Measurements from ENCODE around the gene HYCC2. TPM values are rescaled to one million over a fixed set of nuclear protein-coding genes. Genes with fewer than 3 reads are reported as not detected.
A peak's percentile ranks its signal among the peaks of the same experiment; 100 is the strongest.

The HYCC2 gene
- total RNA-seq, 1 experiment from 2014 or later, result 40.0 TPM

DNA sequence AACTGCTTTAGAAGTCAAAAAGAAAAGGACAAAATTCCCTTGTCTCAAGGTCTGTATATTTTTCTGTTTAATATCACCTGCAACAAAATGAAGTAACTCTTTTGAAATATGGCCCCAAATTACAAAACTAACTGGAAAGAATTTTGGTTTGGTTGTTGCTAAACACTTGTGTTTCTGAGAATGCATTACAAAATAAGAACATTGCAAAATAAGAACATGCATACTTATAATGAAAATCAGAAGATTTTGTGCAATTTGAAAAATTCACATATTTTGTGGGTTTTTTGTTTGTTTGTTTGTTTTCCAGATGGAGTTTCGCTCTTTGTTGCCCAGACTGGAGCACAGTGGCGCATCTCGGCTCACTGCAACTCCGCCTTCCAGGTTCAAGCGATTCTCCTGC, 22.1 kb upstream of the HYCC2 start:
- H3K27ac ChIP-seq (ENCODE audit: low read length), result no peak overlapping the region
- H3K9me3 ChIP-seq (ENCODE audit: low read length), result no peaks in the 10 kb centered on the region
- no peaks in the 10 kb centered on the region for H3K79me2 ChIP-seq (ENCODE audit: low read length)
- no peak overlapping the region for H2AFZ ChIP-seq (ENCODE audit: low read length)
- H4K20me1 ChIP-seq (ENCODE audit: insufficient read depth, low read depth, low read length), result no peaks in the 10 kb centered on the region
- H3K4me3 ChIP-seq (ENCODE audit: low read length), result no peak overlapping the region
- H3K9me2 ChIP-seq (replicated peaks; ENCODE audit: insufficient read depth, low read length), result no peaks in the 10 kb centered on the region
- H3K4me2 ChIP-seq (ENCODE audit: low read depth, low read length, poor library complexity, severe bottlenecking), result no peak overlapping the region
- H3K4me1 ChIP-seq (ENCODE audit: low read length), result peaks cover 6% of the 10 kb centered on the region; the same call in 1 of the 2 replicates
- H3K9ac ChIP-seq (ENCODE audit: low read length), result no peak overlapping the region
- no peaks in the 10 kb centered on the region for H3K27me3 ChIP-seq (ENCODE audit: low read length)
- no peak for DNase-seq
- H3K36me3 ChIP-seq (ENCODE audit: insufficient read depth, low read length), result 0 out of 2 replicates have a peak, but pooled peaks cover 8% of the 10 kb centered on the region

DNA sequence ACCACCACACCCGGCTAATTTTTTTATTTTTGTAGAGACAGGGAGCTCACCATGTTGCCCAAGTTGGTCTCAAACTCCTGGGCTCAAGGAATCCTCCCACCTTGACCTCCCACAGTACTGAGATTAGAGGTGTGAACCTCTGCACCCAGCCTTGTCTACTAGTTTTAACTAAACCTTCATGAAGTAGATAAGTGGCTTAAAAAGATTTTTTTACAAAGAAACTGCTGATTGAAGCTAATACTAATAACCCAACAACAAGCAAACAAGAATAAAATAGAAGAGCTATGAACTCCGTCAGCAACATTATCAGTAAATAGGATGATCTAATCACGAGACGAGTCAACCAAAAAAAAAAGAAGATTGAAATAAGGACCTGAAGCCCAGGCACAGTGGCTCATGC, 19.1 kb upstream of the HYCC2 start:
- no peak for DNase-seq
- no peak overlapping the region for H3K4me3 ChIP-seq (ENCODE audit: low read length)
- no peak overlapping the region for H3K9ac ChIP-seq (ENCODE audit: low read length)
- peaks cover 3% of the 10 kb centered on the region; the same call in 1 of the 2 replicates for H3K4me1 ChIP-seq (ENCODE audit: low read length)
- no peaks in the 10 kb centered on the region for H3K9me2 ChIP-seq (replicated peaks; ENCODE audit: insufficient read depth, low read length)
- no peaks in the 10 kb centered on the region for H3K79me2 ChIP-seq (ENCODE audit: low read length)
- H3K27me3 ChIP-seq (ENCODE audit: low read length), result no peaks in the 10 kb centered on the region
- H3K27ac ChIP-seq (ENCODE audit: low read length), result no peak overlapping the region
- H4K20me1 ChIP-seq (ENCODE audit: insufficient read depth, low read depth, low read length), result no peaks in the 10 kb centered on the region
- H3K4me2 ChIP-seq (ENCODE audit: low read depth, low read length, poor library complexity, severe bottlenecking), result no peak overlapping the region
- no peak overlapping the region for H2AFZ ChIP-seq (ENCODE audit: low read length)
- H3K36me3 ChIP-seq (ENCODE audit: insufficient read depth, low read length), result 0 out of 2 replicates have a peak, but pooled peaks cover 10% of the 10 kb centered on the region
- H3K9me3 ChIP-seq (ENCODE audit: low read length), result no peaks in the 10 kb centered on the region

DNA sequence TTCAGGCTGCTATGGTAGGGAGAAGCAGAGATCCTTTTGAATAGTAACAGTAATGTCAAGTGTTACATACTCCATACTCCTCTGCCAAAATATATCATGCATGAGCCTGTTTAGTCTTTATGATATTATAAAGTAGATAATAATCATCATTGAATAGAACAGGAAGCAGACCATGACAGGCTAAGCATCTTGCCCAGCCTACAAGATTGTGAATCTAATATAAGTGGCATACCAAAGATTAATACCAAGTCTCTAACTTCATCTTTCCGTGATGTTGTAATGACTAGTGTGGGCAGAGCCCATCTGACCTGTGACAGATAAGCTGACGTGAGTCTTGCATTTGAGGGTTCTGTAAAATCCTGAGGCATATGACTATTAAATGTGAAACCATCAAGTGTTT, 13.4 kb upstream of the HYCC2 start:
- H3K27me3 ChIP-seq (ENCODE audit: low read length), result no peaks in the 10 kb centered on the region
- H4K20me1 ChIP-seq (ENCODE audit: insufficient read depth, low read depth, low read length), result no peaks in the 10 kb centered on the region
- H3K4me1 ChIP-seq (ENCODE audit: low read length), result no peaks in the 10 kb centered on the region; the same call in 1 of the 2 replicates

DNA sequence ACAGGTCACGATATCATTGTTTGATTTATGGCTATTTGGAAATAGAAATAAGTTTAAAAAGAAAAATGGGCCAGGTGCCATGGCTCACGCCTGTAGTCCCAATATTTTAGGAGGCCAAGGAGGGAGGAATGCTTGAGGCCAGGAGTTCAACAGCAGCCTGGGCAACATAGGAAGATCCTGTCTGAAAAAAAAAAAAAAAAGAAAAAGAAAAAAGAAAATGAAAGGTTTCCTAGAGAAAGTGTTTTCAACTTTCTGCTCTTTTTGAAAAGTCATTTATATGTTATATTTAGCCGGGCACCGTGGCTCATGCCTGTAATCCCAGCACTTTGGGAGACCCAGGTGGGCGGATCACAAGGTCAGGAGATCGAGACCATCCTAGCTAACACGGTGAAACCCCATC, 3.5 kb upstream of the HYCC2 start:
- H3K4me1 ChIP-seq (ENCODE audit: low read length), result peaks cover 53% of the 10 kb centered on the region
- no peak overlapping the region for H3K4me3 ChIP-seq (ENCODE audit: low read length)
- H3K27me3 ChIP-seq (ENCODE audit: low read length), result no peaks in the 10 kb centered on the region
- no peaks in the 10 kb centered on the region for H3K9me3 ChIP-seq (ENCODE audit: low read length)
- H3K4me2 ChIP-seq (ENCODE audit: low read depth, low read length, poor library complexity, severe bottlenecking), result peak overlapping the region; percentile 42
- peaks cover 9% of the 10 kb centered on the region for H3K36me3 ChIP-seq (ENCODE audit: insufficient read depth, low read length)
- peaks cover 73% of the 10 kb centered on the region for H3K79me2 ChIP-seq (ENCODE audit: low read length)
- no peak overlapping the region for H2AFZ ChIP-seq (ENCODE audit: low read length)
- no peak overlapping the region for H3K9ac ChIP-seq (ENCODE audit: low read length)
- no peaks in the 10 kb centered on the region for H3K9me2 ChIP-seq (replicated peaks; ENCODE audit: insufficient read depth, low read length)
- no peak for DNase-seq
- no peaks in the 10 kb centered on the region for H4K20me1 ChIP-seq (ENCODE audit: insufficient read depth, low read depth, low read length)
- H3K27ac ChIP-seq (ENCODE audit: low read length), result peak overlapping the region; percentile 60

More for the DNA sequence above, 13.4 kb upstream of the HYCC2 start:
- H3K9me3 ChIP-seq (ENCODE audit: low read length), result no peaks in the 10 kb centered on the region
- DNase-seq, result no peak
- peaks cover 16% of the 10 kb centered on the region; the same call in 1 of the 2 replicates for H3K79me2 ChIP-seq (ENCODE audit: low read length)
- H3K9me2 ChIP-seq (replicated peaks; ENCODE audit: insufficient read depth, low read length), result no peaks in the 10 kb centered on the region
- H3K9ac ChIP-seq (ENCODE audit: low read length), result no peak overlapping the region
- no peak overlapping the region for H3K4me2 ChIP-seq (ENCODE audit: low read depth, low read length, poor library complexity, severe bottlenecking)
- no peak overlapping the region for H2AFZ ChIP-seq (ENCODE audit: low read length)
- peaks cover 17% of the 10 kb centered on the region for H3K36me3 ChIP-seq (ENCODE audit: insufficient read depth, low read length)
- H3K4me3 ChIP-seq (ENCODE audit: low read length), result no peak overlapping the region
- 0 out of 2 replicates have a peak overlapping the region, but pooled peaks have one; percentile 13 for H3K27ac ChIP-seq (ENCODE audit: low read length)

DNA sequence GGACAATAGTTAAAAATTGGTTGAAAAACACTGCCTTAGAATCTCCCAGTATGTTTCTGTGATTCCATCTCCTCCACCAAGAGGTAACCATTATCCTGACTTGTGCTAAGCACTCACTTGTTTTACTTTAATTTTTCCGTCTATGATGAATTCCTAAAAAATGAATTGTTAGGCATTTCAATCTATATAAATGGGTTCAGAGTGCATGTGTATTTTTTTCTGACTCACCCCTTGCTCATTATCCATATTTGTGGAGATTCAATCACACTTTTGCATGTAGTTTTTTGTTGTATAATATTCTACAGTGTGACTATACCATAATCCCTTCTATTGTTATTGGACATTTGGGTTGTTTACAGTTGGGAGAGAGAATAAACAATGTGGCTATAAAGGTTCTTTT, 1.6 kb upstream of the HYCC2 start:
- no peaks in the 10 kb centered on the region for H3K9me3 ChIP-seq (ENCODE audit: low read length)
- H3K4me3 ChIP-seq (ENCODE audit: low read length), result peak overlapping the region; percentile 80
- H3K79me2 ChIP-seq (ENCODE audit: low read length), result peaks cover 84% of the 10 kb centered on the region
- H4K20me1 ChIP-seq (ENCODE audit: insufficient read depth, low read depth, low read length), result no peaks in the 10 kb centered on the region
- DNase-seq, result no peak
- peak overlapping the region; percentile 80 for H3K27ac ChIP-seq (ENCODE audit: low read length)
- H3K4me2 ChIP-seq (ENCODE audit: low read depth, low read length, poor library complexity, severe bottlenecking), result peak overlapping the region; percentile 85
- H3K9me2 ChIP-seq (replicated peaks; ENCODE audit: insufficient read depth, low read length), result no peaks in the 10 kb centered on the region
- H3K27me3 ChIP-seq (ENCODE audit: low read length), result no peaks in the 10 kb centered on the region
- no peak overlapping the region for H2AFZ ChIP-seq (ENCODE audit: low read length)
- peak overlapping the region; percentile 81 for H3K9ac ChIP-seq (ENCODE audit: low read length)
- peaks cover 71% of the 10 kb centered on the region for H3K4me1 ChIP-seq (ENCODE audit: low read length)
- H3K36me3 ChIP-seq (ENCODE audit: insufficient read depth, low read length), result no peaks in the 10 kb centered on the region

GRCh38 chr2:201072201-201072530, 695 bp upstream of the HYCC2 start:
- Histone ChIP-seq H3K36me3 (ENCODE audit: insufficient read depth, low read length) (no peaks in the 10 kb centered on the region; the same call in 1 of the 2 replicates), H3K4me1 (ENCODE audit: low read length) (peaks cover 74% of the 10 kb centered on the region), H3K4me3 (ENCODE audit: low read length) (peak overlapping the region; percentile 80), H3K4me2 (ENCODE audit: low read depth, low read length, poor library complexity, severe bottlenecking) (peak overlapping the region; percentile 85), H3K9me2 (replicated peaks; ENCODE audit: insufficient read depth, low read length) (no peaks in the 10 kb centered on the region), H2AFZ (ENCODE audit: low read length) (0 out of 2 replicates have a peak overlapping the region, but pooled peaks have one; percentile 92), H3K9me3 (ENCODE audit: low read length) (no peaks in the 10 kb centered on the region), H3K27me3 (ENCODE audit: low read length) (no peaks in the 10 kb centered on the region), H3K27ac (ENCODE audit: low read length) (peak overlapping the region; percentile 80), H3K79me2 (ENCODE audit: low read length) (peaks cover 88% of the 10 kb centered on the region), H4K20me1 (ENCODE audit: insufficient read depth, low read depth, low read length) (no peaks in the 10 kb centered on the region), H3K9ac (ENCODE audit: low read length) (peak overlapping the region; percentile 81)
- no peak for DNase-seq

DNA sequence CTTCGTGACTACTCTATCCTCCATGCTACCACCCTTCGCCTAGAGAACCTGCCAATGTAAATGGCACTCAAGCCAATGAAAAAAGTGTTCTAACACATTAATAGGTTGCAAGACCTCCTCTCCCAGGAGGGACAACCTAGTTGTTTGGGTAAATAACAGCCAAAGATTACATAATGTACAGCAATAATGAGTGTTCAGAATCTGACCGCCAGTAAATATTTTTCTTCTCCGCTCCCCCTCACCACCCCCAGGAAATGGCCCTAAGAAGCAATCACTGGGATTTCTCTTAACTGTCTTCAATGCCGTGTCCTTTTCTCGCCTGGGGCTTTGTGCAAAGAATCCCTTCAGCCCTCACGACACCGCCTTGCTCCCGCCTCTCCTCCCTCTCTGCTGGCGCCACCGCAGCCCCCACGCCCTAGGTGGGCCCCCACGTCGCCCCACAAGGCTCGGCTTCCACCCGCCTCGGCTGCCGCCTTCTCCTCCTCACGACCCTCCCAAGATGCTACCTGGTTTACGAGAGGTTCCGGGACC, 458 bp downstream of the HYCC2 start:
- Histone ChIP-seq H3K4me3 (ENCODE audit: low read length) (peak overlapping the region; percentile 80), H3K4me2 (ENCODE audit: low read depth, low read length, poor library complexity, severe bottlenecking) (peak overlapping the region; percentile 85), H3K79me2 (ENCODE audit: low read length) (peaks cover 91% of the 10 kb centered on the region), H3K9ac (ENCODE audit: low read length) (peak overlapping the region; percentile 81), H3K9me3 (ENCODE audit: low read length) (no peaks in the 10 kb centered on the region), H3K36me3 (ENCODE audit: insufficient read depth, low read length) (no peaks in the 10 kb centered on the region; the same call in 1 of the 2 replicates), H3K27me3 (ENCODE audit: low read length) (no peaks in the 10 kb centered on the region), H3K27ac (ENCODE audit: low read length) (peak overlapping the region; percentile 80), H4K20me1 (ENCODE audit: insufficient read depth, low read depth, low read length) (no peaks in the 10 kb centered on the region), H3K9me2 (replicated peaks; ENCODE audit: insufficient read depth, low read length) (no peaks in the 10 kb centered on the region), H2AFZ (ENCODE audit: low read length) (no peak overlapping the region), H3K4me1 (ENCODE audit: low read length) (peaks cover 75% of the 10 kb centered on the region)
- DNase-seq, result peak; percentile 57

DNA sequence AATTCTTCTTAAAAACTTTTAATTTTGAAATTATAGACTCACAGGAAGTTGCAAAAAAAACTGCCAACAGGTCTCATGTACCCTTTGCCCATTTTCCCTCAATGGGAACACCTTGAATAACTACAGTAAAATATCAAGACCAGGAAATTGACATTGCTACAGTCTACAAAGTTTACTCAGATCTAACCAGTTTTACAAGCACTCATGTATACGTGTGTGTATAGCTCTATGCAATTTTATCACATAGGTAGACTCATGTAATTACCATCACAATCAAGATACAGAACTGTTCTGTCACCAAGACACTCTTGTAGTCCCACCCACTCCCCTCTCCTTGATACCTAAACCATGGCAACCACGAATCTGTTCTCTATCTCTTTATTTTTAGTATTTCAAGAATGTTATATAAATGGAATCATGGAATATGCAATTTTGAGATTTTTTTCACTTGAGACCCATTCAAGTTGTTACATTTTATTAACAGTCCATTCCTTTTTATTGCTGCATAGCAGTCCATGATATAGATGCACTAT, 6.6 kb downstream of the HYCC2 start:
- H3K36me3 ChIP-seq (ENCODE audit: insufficient read depth, low read length), result no peaks in the 10 kb centered on the region; the same call in 1 of the 2 replicates
- no peak overlapping the region for H3K4me3 ChIP-seq (ENCODE audit: low read length)
- H3K9ac ChIP-seq (ENCODE audit: low read length), result no peak overlapping the region
- H3K4me1 ChIP-seq (ENCODE audit: low read length), result peaks cover 57% of the 10 kb centered on the region
- no peak for DNase-seq
- no peaks in the 10 kb centered on the region for H4K20me1 ChIP-seq (ENCODE audit: insufficient read depth, low read depth, low read length)
- H3K9me2 ChIP-seq (replicated peaks; ENCODE audit: insufficient read depth, low read length), result no peaks in the 10 kb centered on the region
- no peak overlapping the region for H2AFZ ChIP-seq (ENCODE audit: low read length)
- H3K4me2 ChIP-seq (ENCODE audit: low read depth, low read length, poor library complexity, severe bottlenecking), result no peak overlapping the region
- H3K9me3 ChIP-seq (ENCODE audit: low read length), result no peaks in the 10 kb centered on the region
- no peak overlapping the region for H3K27ac ChIP-seq (ENCODE audit: low read length)
- H3K79me2 ChIP-seq (ENCODE audit: low read length), result peaks cover 90% of the 10 kb centered on the region
- H3K27me3 ChIP-seq (ENCODE audit: low read length), result no peaks in the 10 kb centered on the region
